22Rv1 (cell line): ENCODE data around the gene ARMC6.
"Not testable (repeated sequence)": the region's sequence is repeated elsewhere in the genome, so short reads cannot be mapped to it uniquely, and the experiment has no call there.

Experiments
- H3K27ac ChIP-seq: fragments of 450-650 bp; 2 replicates; pipeline ENCODE4 v1.5.1; 2017
- CTCF ChIP-seq: fragments of 450-650 bp; IDR thresholded peaks from 2 replicates; pipeline ENCODE4 v1.5.1; 2017; ENCODE audit warnings: mild to moderate bottlenecking
- ZFX ChIP-seq: fragments of 450-650 bp; IDR thresholded peaks from 2 replicates; pipeline ENCODE4 v1.6.1; 2017; ENCODE audit warnings: antibody characterized with exemption, borderline replicate concordance

Gene ARMC6

DNA sequence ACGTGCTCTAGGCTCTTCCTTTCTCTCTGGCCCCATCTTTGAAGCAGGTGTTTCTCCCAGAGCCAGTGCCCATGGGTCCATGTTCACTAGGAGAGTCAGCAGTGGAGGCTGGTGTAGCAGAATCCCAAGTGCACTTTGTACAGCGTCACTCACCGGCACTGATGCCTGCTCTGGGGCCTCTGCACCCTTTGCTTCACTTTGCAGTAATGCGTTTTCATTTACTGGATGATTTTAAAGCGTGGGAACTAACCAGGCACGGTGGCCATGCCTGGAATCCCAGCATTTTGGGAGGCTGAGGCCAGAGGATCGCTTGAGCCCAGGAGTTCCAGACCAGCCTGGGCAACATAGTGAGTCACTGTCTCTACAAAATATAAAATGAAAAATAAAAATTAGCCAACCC is 61.1 kb downstream of the ARMC6 start:
- no peak overlapping the region for H3K27ac ChIP-seq
- TF ChIP-seq ZFX = no peak

DNA sequence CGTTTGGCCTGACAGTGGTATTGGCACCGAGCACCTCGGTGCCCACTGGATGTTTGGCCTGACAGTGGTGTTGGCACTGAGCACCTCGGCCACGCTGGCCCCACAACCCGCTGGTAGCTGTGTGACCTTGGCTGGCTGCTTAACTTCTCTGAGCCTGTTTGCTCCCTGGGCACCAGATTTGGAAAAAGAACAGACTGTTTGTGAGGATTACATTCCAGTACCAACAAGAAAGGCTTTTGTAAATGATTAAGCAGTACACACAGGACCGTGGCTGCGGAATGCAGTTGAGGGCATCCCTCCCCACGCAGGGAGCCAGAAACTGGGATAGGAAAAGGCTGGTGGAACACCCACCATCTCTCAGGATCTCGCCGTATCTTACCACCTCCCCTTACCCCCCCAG is 62.3 kb downstream of the ARMC6 start:
- H3K27ac ChIP-seq = no peak overlapping the region

GRCh38 chr19:19096641-19097627 is 63.5 kb downstream of the ARMC6 start:
- no peak for TF ChIP-seq CTCF
- no peak for TF ChIP-seq ZFX
- no peak overlapping the region for H3K27ac ChIP-seq

More for the DNA sequence above, 62.3 kb downstream of the ARMC6 start:
- TF ChIP-seq CTCF = no peak
- no peak for TF ChIP-seq ZFX

DNA sequence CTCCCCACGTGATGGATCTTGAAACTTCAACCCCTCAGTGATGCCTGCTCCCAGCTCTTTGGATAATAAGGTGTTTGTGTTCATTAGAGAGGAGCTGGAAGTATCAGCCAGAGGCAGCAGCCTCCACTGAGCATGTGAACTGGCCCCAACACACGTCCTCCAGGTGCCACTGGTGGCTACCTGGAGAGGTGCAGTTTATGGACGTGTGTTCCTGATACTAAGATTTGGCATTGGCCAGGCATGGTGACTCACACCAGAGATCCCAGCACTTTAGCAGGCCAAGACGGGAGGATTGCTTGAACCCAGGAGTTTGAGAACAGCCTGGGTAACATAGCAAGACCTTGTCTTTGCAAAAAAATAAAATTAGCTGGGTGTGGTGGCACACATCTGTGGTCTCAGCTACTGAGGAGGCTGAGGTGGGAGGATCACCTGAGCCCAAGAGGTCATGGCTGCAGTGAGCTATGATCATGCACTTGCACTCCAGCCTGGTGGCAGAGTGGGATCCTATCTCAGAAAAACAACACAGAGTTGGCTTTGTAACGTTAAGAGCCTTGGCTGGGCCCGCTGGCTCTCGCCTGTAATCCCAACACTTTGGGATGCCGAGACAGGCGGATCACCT is 64.8 kb downstream of the ARMC6 start:
- TF ChIP-seq CTCF = no peak
- TF ChIP-seq ZFX = no peak
- H3K27ac ChIP-seq = no peak overlapping the region

- H3K27ac ChIP-seq = no peak overlapping the region
- no peak for TF ChIP-seq ZFX
These were observed 65.6 kb downstream of the ARMC6 start for GRCh38 chr19:19098703-19099632.

DNA sequence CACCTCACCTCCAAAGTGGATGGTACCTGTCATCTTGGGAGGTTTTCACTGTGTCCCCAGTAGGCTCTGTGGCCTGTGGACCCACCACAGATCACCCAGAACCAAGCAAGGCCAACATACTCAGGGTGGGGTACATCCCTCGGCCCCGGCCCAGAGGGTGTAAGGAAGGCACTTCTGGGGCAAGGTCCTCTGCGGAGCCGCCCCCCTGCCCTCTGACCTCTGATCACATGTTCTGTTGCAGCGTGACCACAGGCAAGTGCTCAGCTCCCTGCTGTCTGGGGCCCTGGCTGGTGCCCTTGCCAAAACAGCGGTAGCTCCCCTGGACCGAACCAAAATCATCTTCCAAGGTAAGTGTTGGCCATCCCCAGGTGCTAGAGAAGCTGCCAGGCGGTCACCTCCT is 68.1 kb downstream of the ARMC6 start:
- no peak overlapping the region for H3K27ac ChIP-seq
- no peak for TF ChIP-seq CTCF
- no peak for TF ChIP-seq ZFX

GRCh38 chr19:19102566-19102965 is 69.2 kb downstream of the ARMC6 start:
- H3K27ac ChIP-seq = not testable (repeated sequence)

DNA sequence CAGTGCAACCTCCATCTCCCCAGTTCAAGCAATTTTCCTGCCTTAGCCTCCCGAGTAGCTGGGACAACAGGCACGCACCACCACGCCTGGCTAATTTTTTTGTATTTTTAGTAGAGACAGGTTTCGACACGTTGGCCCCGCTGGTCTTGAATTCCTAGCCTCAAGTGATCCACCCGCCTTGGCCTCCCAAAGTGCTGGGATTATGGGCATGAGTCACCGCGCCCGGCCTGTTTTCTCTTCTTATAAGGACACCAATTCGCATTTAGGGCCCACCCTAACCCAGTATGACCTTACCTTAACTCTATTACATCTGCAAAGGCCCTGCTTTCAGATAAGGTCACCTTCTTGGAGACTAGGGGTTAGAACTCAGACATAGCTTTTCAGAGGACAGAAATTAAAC is 69.8 kb downstream of the ARMC6 start:
- TF ChIP-seq CTCF (no peak), ZFX (no peak)
- no peak overlapping the region for H3K27ac ChIP-seq
